GM23338 (cell line): ENCODE data around the gene PCGF6. TPM values are rescaled to one million over a fixed set of nuclear protein-coding genes. Genes with fewer than 3 reads are reported as not detected.
A peak's percentile ranks its signal among the peaks of the same experiment; 100 is the strongest.

Experiments
- ATAC-seq: fragments of 200-7000 bp; cut with Tn5 transposase; 3 replicates; pipeline ENCODE4 v1.9.1; 2020
- DNase-seq: peaks from one replicate; pipeline ENCODE4 v3.0.0-alpha.2; 2015; ENCODE audit warnings: low spot score
- H2AFZ ChIP-seq: fragments of 200-600 bp; sonication (generic); 2 replicates; pipeline ENCODE4 v1.8.0; 2016; ENCODE audit warnings: antibody characterized with exemption, mild to moderate bottlenecking, moderate library complexity
- H3F3A ChIP-seq: fragments of 200-600 bp; sonication (generic); replicated peaks from 2 replicates; pipeline ENCODE4 v1.8.0; 2017; ENCODE audit warnings: antibody characterized with exemption, mixed run types, low read depth
- H3K27ac ChIP-seq: fragments of 200-600 bp; sonication (generic); 2 replicates; pipeline ENCODE4 v1.6.1; 2016; ENCODE audit warnings: low read depth
- H3K27me3 ChIP-seq: fragments of 200-600 bp; sonication (generic); 2 replicates; pipeline ENCODE4 v1.8.0; 2016; ENCODE audit warnings: mild to moderate bottlenecking, mixed run types, moderate library complexity; ENCODE audit not compliant: insufficient read depth
- H3K36me3 ChIP-seq: fragments of 200-600 bp; sonication (generic); 2 replicates; pipeline ENCODE4 v1.8.0; 2016; ENCODE audit warnings: mild to moderate bottlenecking; ENCODE audit not compliant: insufficient read depth
- H3K4me1 ChIP-seq: fragments of 200-600 bp; sonication (generic); 2 replicates; pipeline ENCODE4 v1.8.0; 2016; ENCODE audit warnings: mild to moderate bottlenecking, moderate library complexity; ENCODE audit not compliant: insufficient read depth
- H3K4me2 ChIP-seq: fragments of 200-600 bp; sonication (generic); 2 replicates; pipeline ENCODE4 v1.7.1; 2017; ENCODE audit warnings: mixed run types
- H3K4me3 ChIP-seq: fragments of 200-600 bp; sonication (generic); 2 replicates; pipeline ENCODE4 v1.6.1; 2016; ENCODE audit warnings: mixed run types
- H3K79me2 ChIP-seq: fragments of 200-600 bp; sonication (generic); replicated peaks from 2 replicates; pipeline ENCODE4 v1.8.0; 2017; ENCODE audit warnings: mild to moderate bottlenecking; ENCODE audit not compliant: insufficient read depth
- H3K9me2 ChIP-seq: fragments of 200-600 bp; sonication (generic); 2 replicates; pipeline ENCODE4 v1.8.0; 2017; ENCODE audit not compliant: insufficient read depth
- H4K20me1 ChIP-seq: fragments of 200-600 bp; sonication (generic); replicated peaks from 2 replicates; pipeline ENCODE4 v1.8.0; 2017; ENCODE audit warnings: mild to moderate bottlenecking; ENCODE audit not compliant: insufficient read depth
- H3K27ac Mint-ChIP-seq: 2 replicates; pipeline ENCODE4 v1.8.0; 2020; ENCODE audit warnings: inconsistent platforms, mild to moderate bottlenecking, moderate library complexity, mixed read lengths
- H3K27me3 Mint-ChIP-seq: 3 replicates; pipeline ENCODE4 v1.8.0; 2022; ENCODE audit warnings: low read depth, mild to moderate bottlenecking, moderate library complexity, mixed read lengths, inconsistent platforms; ENCODE audit not compliant: insufficient read depth, poor library complexity
- H3K36me3 Mint-ChIP-seq: 3 replicates; pipeline ENCODE4 v1.8.0; 2021; ENCODE audit warnings: low read depth, mild to moderate bottlenecking, inconsistent platforms, moderate library complexity, mixed read lengths
- H3K4me1 Mint-ChIP-seq: 3 replicates; pipeline ENCODE4 v1.8.0; 2020; ENCODE audit warnings: mild to moderate bottlenecking, inconsistent platforms, mixed read lengths
- H3K4me3 Mint-ChIP-seq: 3 replicates; pipeline ENCODE4 v1.8.0; 2021; ENCODE audit warnings: moderate library complexity, mild to moderate bottlenecking, inconsistent platforms, mixed read lengths
- H3K9me3 Mint-ChIP-seq: 3 replicates; pipeline ENCODE4 v1.8.0; 2020; ENCODE audit warnings: moderate library complexity, mild to moderate bottlenecking, inconsistent platforms, mixed read lengths
- CTCF ChIP-seq, 2 experiments: fragments of 200-600 bp in 1 of 2; sonication (generic) in 1 of 2; conservative IDR thresholded peaks; 2 replicates each; pipeline versions ENCODE4 v1.5.1 to v1.6.1; 2016 to 2017; ENCODE audit warnings: antibody characterized with exemption in 2 of 2, low read depth in 2 of 2, mild to moderate bottlenecking in 2 of 2, moderate library complexity in 1 of 2
- EZH2 ChIP-seq: fragments of 200-600 bp; sonication (generic); IDR thresholded peaks from one replicate; pipeline ENCODE4 v1.8.0; 2017; ENCODE audit warnings: antibody characterized with exemption, mild to moderate bottlenecking, low read depth; ENCODE audit not compliant: unreplicated experiment
- JUNB ChIP-seq: IDR thresholded peaks from one replicate; pipeline ENCODE4 v1.6.1; 2016; ENCODE audit warnings: antibody characterized with exemption; ENCODE audit not compliant: unreplicated experiment
- NANOG ChIP-seq: IDR thresholded peaks from 2 replicates; pipeline ENCODE4 v1.6.1; 2016; ENCODE audit warnings: antibody characterized with exemption, borderline replicate concordance
- ZNF331 ChIP-seq: fragments of 250-450 bp; sonication (Bioruptor Pico); IDR thresholded peaks from 2 replicates; pipeline ENCODE4 v1.5.0; 2020; ENCODE audit warnings: low read depth, mild to moderate bottlenecking, moderate library complexity
- ZNF462 ChIP-seq: fragments of 250-450 bp; sonication (Bioruptor Pico); IDR thresholded peaks from 2 replicates; pipeline ENCODE4 v1.5.0; 2020; ENCODE audit warnings: mild to moderate bottlenecking, moderate library complexity
- polyA plus RNA-seq: library from polyadenylated mRNA; unstranded; fragments of >200 nt; fragmentation: Nextera tagmentation; extraction: Ambion mirVana; gene quantifications from 2 replicates; pipeline ENCODE4 v1.2.1, GENCODE V29; 2016
- total RNA-seq: library from RNA; depleted of rRNA; stranded (reverse); fragments of >200 nt; shearing (Covaris generic); gene quantifications from 2 replicates; pipeline ENCODE4 v1.2.3, GENCODE V29; 2014

Gene PCGF6
- total and polyA plus RNA-seq, 2 experiments from 2014 or later: 14.0 to 22.3 TPM

- TF ChIP-seq ZNF462 (CRISPR knock-in tag): peak; percentile 79
- no peak for TF ChIP-seq CTCF (conservative IDR thresholded peaks at IDR 0.05; ENCODE audit: low read depth in 2 of 2)
- no peak for TF ChIP-seq JUNB
Measured at GRCh38 chr10:103281753-103282152, 69.2 kb downstream of the PCGF6 start (continued).

GRCh38 chr10:103280506-103280905 lies 70.4 kb downstream of the PCGF6 start:
- H3K36me3 ChIP-seq: no peaks in the 10 kb centered on the region
- peaks cover 58% of the 10 kb centered on the region for H3K27me3 ChIP-seq
- ATAC-seq: no peak
- TF ChIP-seq NANOG (no peak), ZNF462 (CRISPR knock-in tag) (no peak), ZNF331 (CRISPR knock-in tag) (no peak), EZH2 (no peak)

More at GRCh38 chr10:103280506-103280905, 70.4 kb downstream of the PCGF6 start:
- Histone ChIP-seq H3K9me2 (no peaks in the 10 kb centered on the region), H3K4me3 (no peak overlapping the region), H3K79me2 (no peaks in the 10 kb centered on the region), H3F3A (peaks cover 27% of the 10 kb centered on the region), H2AFZ (no peak overlapping the region), H3K27ac (no peak overlapping the region), H4K20me1 (peaks cover 19% of the 10 kb centered on the region), H3K4me2 (no peak overlapping the region), H3K4me1 (peaks cover 33% of the 10 kb centered on the region)
- Mint-ChIP-seq H3K27ac (no peak overlapping the region), H3K36me3 (no peaks in the 10 kb centered on the region; the same call in 2 of the 3 replicates), H3K4me3 (no peak overlapping the region; the same call in 2 of the 3 replicates), H3K4me1 (peaks cover 29% of the 10 kb centered on the region), H3K9me3 (no peaks in the 10 kb centered on the region; the same call in 2 of the 3 replicates), H3K27me3 (peaks cover 48% of the 10 kb centered on the region)
- no peak for DNase-seq
